SH-SY5Y (cell line): Measurements from ENCODE around the gene PBX3.

ENCODE experiments used
- GATA2 ChIP-seq: IDR thresholded peaks from 2 replicates; pipeline ENCODE4 v1.6.1; 2011; ENCODE audit warnings: mild to moderate bottlenecking, low read depth, low read length
- GATA3 ChIP-seq: IDR thresholded peaks from 2 replicates; pipeline ENCODE4 v1.6.1; 2011; ENCODE audit warnings: low read depth, mild to moderate bottlenecking, low read length, moderate library complexity

DNA sequence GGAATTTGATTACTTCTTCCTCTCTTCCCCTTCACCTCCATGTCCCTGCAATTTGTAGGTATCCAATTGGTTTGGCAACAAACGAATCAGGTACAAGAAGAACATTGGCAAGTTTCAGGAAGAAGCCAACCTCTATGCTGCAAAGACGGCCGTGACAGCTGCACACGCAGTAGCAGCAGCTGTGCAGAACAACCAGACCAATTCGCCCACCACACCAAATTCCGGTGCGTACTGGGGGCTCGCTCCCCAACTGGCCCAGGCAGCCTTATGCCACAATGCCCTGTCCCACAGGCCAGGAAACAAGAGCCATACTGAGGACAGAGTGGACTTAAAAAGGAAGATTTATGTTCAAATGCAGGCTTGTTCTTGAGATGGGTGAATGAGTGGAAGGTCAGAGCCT lies 213.5 kb downstream of the PBX3 start:
- no peak for TF ChIP-seq GATA2
- TF ChIP-seq GATA3 = no peak
